ENCODE data around the gene CNGA3.

GRCh38 chr2:98408155-98408554, 61.9 kb downstream of the CNGA3 start:
- TF ChIP-seq CTCF (conservative IDR thresholded peaks at IDR 0.05; ENCODE audit: low read depth, low read length) = no peak
- TF ChIP-seq RFX5 (IDR thresholded peaks at IDR 0.05; ENCODE audit: low read depth, low read length) = no peak
- no peak for TF ChIP-seq RAD21 (IDR thresholded peaks at IDR 0.05; ENCODE audit: low read length)
- no peak for TF ChIP-seq BHLHE40 (IDR thresholded peaks at IDR 0.05; ENCODE audit: low read depth, low read length)
- TF ChIP-seq POLR2A (IDR thresholded peaks at IDR 0.05; ENCODE audit: low read depth, low read length) = no peak
- no peak for TF ChIP-seq MAZ (IDR thresholded peaks at IDR 0.05; ENCODE audit: borderline replicate concordance, low read depth, low read length)
- TF ChIP-seq MAFK (IDR thresholded peaks at IDR 0.05; ENCODE audit: low read depth, low read length) = no peak
- TF ChIP-seq CEBPB (IDR thresholded peaks at IDR 0.05; ENCODE audit: low read depth, low read length) = no peak
- no peak for TF ChIP-seq CHD1 (IDR thresholded peaks at IDR 0.05; ENCODE audit: low read depth, low read length)
- TF ChIP-seq SMC3 (IDR thresholded peaks at IDR 0.05; ENCODE audit: low read depth, low read length) = no peak

All from IMR-90 (cell line).